Stimulated activated CD4-positive, alpha-beta T cell treated with anti-CD3 and anti-CD28 coated beads, Interleukin-4, amount 100 ng/mL, for 48 hours (primary cell): ENCODE data around the gene ATXN7L1.
"Not testable (repeated sequence)": the region's sequence is repeated elsewhere in the genome, so short reads cannot be mapped to it uniquely, and the experiment has no call there.

ENCODE experiments used
- DNase-seq, 2 donors: peaks; one replicate each; pipeline ENCODE4 v3.0.0-alpha.2; 2020; ENCODE audit warnings: low read depth in 2 of 2

The ATXN7L1 gene

DNA sequence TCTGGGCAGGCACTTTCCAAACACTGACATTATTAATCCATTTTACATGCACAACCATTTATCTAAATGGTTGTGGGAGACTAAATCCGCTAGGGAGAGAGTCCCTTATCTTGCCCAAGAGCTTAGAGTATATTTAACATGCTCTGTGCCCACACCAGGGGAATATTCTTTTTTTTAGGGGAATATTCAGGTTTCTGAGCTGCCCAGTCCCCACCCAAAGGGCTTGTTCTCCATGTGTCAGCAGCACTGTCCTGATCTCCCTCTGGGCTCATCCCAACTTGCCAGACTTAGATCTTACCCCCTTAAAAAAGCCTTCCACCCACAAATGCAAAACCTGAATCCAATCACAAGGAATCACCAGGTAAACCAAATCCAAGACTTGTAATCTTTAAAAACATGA, 132.1 kb downstream of the ATXN7L1 start:
- no peak for DNase-seq

- DNase-seq, result no peak
Measured at GRCh38 chr7:105743351-105744090, 132.9 kb downstream of the ATXN7L1 start.

GRCh38 chr7:105742787-105743186, 133.6 kb downstream of the ATXN7L1 start:
- DNase-seq, result no peak

DNA sequence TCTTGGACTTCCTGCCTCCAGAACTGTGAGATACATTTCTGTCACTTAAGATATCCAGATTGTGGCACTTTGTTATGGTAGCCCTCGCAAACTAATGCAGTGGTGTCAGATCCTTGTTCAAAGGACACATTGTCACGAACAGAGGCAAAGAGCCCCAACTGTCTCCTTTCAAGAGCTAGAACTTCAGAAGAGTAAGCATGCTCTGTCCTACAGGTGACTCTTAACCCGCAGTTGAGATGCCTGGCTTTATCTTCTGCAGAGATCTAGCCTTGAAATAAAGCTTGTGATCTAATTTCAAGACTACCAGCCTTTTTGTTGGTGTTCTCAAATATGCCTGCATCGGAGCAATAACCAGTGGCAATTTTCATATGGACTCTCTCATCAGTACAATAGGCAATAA, 134.4 kb downstream of the ATXN7L1 start:
- no peak for DNase-seq

DNA sequence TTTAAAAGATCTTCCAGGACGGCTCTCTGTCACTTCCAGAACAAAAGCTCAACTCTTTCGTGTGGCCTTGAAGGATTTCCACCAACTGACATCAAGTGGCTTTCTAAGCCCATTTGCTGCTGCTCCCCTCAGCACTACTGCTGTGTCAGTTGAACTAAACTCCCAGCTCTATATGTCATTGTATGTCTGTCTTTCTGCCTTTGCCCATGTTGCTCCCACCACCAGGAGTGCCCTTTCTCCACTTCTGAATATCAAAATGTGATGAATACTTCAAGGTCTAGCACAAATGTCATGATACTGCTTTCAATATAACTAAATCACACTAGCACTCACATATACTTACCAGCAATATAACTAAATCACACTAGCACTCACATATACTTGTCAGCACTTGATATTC, 138.3 kb downstream of the ATXN7L1 start:
- no peak for DNase-seq

- DNase-seq, result no peak
Measured at GRCh38 chr7:105734233-105734632, 142.2 kb downstream of the ATXN7L1 start.

DNA sequence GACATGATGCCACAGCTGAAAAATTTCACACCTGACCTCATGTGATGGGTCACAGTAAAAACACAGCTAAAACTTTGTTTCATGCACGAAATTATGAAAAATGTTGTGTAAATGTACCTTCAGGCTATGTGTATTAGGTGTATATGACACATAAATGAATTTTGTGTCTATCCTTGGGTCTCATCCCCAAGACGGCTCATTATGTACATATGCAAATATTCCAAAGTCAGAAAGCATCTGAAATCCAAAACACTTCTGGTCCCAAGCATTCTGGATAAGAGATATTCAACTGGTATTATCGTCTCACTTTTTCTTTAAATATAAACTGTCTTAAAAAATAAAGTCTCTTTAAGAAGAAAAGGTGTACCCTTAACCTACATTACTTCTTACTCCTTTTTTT, 145.4 kb downstream of the ATXN7L1 start:
- DNase-seq, result no peak

GRCh38 chr7:105728028-105728427, 148.4 kb downstream of the ATXN7L1 start:
- no peak for DNase-seq

- no peak for DNase-seq
Measured at GRCh38 chr7:105724688-105725087, 151.7 kb downstream of the ATXN7L1 start.

DNA sequence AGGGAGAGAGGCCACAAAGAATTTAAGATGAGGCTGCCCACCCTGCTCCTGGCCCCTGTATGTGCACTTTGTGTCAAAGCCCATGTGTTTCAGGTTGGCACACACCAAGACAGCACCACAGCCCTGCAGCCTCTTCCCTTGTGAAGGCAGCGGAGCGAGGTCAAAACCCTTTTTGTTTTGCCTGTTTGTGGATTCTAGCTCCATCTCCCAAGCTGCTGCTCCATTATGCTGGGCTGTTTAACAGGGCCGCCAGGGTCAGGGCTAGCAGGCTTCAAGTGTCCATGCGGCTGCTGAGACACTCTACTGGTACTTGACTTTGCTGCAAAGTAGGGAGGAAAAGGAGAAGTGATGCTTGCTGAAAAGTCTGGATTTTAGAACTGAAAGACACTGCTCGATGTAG, 152.8 kb downstream of the ATXN7L1 start:
- DNase-seq, result no peak

DNA sequence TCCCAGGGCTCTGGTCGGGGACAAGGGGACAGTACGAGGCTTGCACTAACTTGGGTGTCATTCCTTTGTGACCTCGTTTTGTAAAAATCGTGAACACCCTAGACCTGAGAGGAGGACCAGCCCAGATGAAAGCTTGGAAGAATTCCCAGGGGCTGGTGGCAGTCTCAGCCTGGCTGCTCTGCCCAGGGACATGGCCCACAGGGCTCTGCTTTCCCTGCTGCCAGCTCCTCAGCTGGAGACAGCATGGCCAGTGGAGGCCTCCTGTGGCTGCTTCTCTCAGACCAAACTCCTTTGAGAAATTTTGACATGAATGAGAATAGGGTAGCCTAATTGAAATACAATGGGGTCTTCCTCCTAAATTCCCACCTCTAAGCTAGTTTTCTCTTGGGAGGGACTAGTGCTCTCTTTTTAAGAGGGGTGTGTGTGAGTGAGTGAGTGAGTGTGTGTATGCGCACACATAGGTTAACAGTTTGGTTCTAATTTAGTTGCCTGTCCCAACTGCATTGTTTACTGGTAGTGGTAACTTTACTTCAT, 154.8 kb downstream of the ATXN7L1 start:
- no peak for DNase-seq

- no peak for DNase-seq
Measured at GRCh38 chr7:105719919-105720318, 156.5 kb downstream of the ATXN7L1 start.

GRCh38 chr7:105719395-105719794, 157.0 kb downstream of the ATXN7L1 start:
- DNase-seq, result no peak

GRCh38 chr7:105718511-105718925, 157.9 kb downstream of the ATXN7L1 start:
- DNase-seq, result no peak

DNA sequence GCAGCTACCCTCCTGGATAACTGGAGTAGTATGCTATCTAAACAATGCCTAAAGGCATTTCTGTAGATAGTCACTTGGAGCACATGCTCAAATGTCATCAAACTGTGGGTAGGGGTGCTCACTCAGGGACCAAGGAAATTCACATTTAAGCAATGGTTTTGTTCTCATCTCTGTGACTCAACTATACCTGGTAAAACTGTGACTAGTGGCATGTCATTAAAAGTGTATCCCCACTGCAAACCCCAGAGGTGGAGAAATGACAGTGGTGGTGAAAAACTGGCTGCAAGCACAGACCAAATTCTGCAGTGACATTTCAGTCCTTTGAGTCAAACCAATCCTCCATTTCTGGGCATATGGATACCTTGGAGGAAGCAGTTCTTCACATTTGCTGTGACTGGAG, 160.9 kb downstream of the ATXN7L1 start:
- DNase-seq, result no peak

DNA sequence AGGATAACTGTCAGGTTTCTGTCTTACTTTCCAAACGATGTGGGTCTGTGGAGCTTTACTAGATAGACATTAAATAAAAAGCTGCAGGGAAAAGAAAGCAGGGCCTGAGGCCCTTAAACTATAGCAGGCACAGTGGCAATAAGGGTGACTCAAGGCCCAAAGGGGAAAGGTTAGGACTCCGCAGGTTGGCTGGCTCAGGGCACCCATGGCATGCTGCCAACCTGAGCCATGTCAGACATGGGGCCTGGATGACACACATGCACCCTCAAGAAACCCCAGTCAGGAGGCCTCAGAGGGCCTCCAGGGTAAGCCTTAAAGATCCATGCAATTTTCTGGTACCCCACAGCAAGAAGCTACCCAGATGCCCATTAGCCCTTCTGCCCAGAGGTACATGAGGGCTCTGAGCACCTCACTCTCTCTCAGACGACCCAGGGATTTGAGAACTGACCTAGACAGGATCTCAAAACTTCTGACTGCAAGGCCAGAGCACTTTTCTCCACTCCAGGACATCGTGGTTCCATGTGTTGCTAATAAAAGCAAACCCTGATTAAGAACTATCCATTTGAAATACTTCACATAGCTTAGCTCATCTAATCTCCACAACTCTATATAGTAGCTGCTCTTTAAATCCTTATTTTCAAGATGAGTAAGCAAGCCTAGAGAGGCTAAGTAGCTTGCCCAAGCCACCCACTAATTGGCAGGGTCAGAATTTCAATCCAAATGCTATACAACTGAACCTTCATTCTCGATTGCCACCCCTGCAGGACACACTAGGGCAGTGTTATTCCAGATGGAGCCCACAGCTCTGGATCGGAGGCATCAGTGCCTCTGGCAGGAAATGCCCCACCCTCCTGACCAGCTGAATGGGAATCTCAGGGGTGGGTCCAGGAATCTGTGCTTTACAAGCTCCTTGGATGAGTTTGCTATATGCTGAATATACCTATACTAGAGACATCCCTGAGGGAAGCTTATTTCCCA, 162.6 kb downstream of the ATXN7L1 start:
- DNase-seq, result no peak

DNA sequence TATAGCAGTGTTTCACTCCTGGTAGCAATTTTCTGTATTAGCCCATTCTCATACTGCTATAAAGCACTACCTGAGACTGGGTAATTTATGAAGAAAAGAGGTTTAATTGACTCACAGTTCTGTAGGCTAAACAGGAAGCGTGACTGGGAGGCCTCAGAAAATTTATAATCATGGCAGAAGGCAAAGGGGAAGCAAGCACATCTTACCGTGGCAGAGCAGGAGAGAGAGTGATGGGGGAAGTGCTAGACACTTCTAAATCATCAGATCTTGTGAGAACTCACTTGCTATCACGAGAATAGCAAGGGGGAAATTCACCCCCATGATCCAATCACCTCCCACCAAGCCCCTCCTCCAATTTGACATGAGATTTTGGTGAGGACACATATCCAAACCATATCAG, 163.5 kb downstream of the ATXN7L1 start:
- DNase-seq, result no peak

GRCh38 chr7:105711726-105712402, 164.5 kb downstream of the ATXN7L1 start:
- no peak for DNase-seq

DNA sequence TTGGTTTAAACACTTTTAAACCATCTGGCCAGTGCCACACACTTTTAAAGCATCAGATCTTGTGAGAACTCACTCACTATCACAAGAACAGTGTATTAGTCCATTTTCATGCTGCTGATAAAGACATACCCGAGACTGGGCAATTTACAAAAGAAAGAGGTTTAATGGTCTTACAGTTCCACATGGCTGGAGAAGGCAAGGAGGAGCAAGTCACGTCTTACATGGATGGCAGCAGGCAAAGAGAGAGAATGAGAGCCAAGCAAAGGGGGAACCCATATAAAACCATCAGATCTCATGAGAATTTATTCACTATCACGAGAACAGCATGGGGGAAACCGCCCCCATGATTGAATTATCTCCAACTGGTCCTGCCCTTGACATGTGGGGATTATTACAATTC, 165.7 kb downstream of the ATXN7L1 start:
- not testable (repeated sequence) for DNase-seq

DNA sequence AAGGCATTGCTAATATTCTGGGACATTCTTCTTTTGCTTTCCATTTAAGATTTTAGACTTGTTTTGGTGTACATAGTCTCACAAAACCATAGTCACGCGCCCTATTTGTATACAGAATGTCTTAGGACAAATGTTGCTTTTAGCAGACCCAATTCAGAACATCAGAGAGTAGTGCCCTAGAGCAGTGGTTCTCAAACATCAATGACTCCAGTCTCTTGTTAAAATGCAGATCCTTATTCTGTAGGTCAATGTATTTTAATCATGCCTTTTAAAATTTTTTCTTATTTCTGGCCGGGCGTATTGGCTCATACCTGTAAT, 167.7 kb downstream of the ATXN7L1 start:
- DNase-seq, result no peak

DNA sequence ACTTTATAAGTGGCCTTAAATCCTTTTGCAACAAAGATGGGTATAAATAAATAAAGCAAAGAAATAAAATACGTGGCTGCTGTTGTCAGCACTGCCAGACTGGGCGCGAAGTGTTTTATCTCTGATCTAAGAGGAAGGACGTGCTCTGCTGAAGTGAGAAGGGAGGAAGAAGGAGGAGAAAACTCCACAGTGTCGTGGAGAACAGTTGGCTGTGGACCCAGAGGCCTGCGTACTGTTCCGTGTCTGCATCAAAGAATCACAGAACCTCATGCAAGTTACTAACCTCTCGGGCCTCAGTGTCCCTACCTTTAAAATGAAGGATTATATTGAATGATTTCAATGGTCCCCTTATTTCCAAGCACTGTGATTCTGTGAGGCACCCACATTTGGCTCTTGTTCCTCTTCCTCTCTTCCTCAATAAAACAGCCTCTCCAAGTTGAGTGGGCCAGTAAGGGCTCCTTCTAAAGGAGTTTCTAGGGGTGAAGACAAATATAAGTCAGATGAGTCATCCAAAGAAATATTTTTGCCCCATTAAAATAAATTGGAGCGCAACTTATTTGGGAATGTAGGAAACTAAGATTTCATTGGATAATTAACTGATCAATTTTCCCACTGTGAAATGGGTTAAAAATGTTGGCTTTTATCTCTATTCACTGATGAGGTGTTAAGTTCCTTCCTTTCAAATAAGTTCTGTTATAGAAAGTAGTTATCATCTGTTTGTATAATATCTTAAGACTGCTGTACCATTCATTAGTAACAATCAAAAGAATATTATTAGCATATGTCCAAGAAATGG, 168.2 kb downstream of the ATXN7L1 start:
- no peak for DNase-seq
